Caco-2 (cell line): ENCODE measurements around the gene TACR1. TPM values are rescaled to one million over a fixed set of nuclear protein-coding genes. Genes with fewer than 3 reads are reported as not detected.

ENCODE experiments used
- BruUV-seq: library from RNA; stranded (reverse); fragments of 400-500 nt; replicated peaks from 2 replicates; lab custom pipeline; 2021; lab: Mats Ljungman, UMichigan
- CTCF ChIA-PET: fragments of 300-600 bp; sonication (Branson Sonifier 250); formaldehyde crosslinking; loops from one replicate; lab custom pipeline; 2022; ENCODE audit warnings: antibody characterized with exemption; lab: Charles Lee
- POLR2A ChIA-PET: fragments of 300-600 bp; sonication (Branson Sonifier 250); formaldehyde crosslinking; loops from one replicate; lab custom pipeline; 2022; ENCODE audit warnings: antibody characterized with exemption; lab: Charles Lee
- DNase-seq, 2 experiments: peaks; one replicate each; pipeline versions ENCODE4 v3.0.0 to v3.0.0-alpha.2; 2020 to 2022
- H3K27me3 ChIP-seq: replicated peaks from 2 replicates; pipeline ENCODE4 v1.6.0; 2011; ENCODE audit warnings: low read length; ENCODE audit not compliant: control insufficient read depth, insufficient read depth
- H3K36me3 ChIP-seq: 2 replicates; pipeline ENCODE4 v1.5.1; 2011; ENCODE audit warnings: low read length; ENCODE audit not compliant: control insufficient read depth, insufficient read depth
- H3K4me1 ChIP-seq: fragments of 250-450 bp; sonication (Bioruptor Pico); 2 replicates; pipeline ENCODE4 v1.5.1; 2020; ENCODE audit warnings: mild to moderate bottlenecking
- H3K4me3 ChIP-seq: 2 replicates; pipeline ENCODE4 v1.5.1; 2011; ENCODE audit warnings: low read depth, mild to moderate bottlenecking, control low read depth, low read length
- H3K9me3 ChIP-seq: fragments of 250-450 bp; sonication (Bioruptor Pico); 2 replicates; pipeline ENCODE4 v1.5.1; 2020; ENCODE audit warnings: mild to moderate bottlenecking, moderate library complexity
- H3K27ac Mint-ChIP-seq: one replicate; pipeline ENCODE4 v1.8.0; 2022; ENCODE audit warnings: mixed read lengths; ENCODE audit not compliant: unreplicated experiment
- H3K27me3 Mint-ChIP-seq: one replicate; pipeline ENCODE4 v1.8.0; 2022; ENCODE audit warnings: mixed read lengths; ENCODE audit not compliant: insufficient read depth, unreplicated experiment
- H3K36me3 Mint-ChIP-seq: one replicate; pipeline ENCODE4 v1.8.0; 2022; ENCODE audit warnings: mild to moderate bottlenecking, mixed read lengths; ENCODE audit not compliant: insufficient read depth, unreplicated experiment
- H3K4me1 Mint-ChIP-seq: one replicate; pipeline ENCODE4 v1.8.0; 2022; ENCODE audit warnings: low read depth, mixed read lengths; ENCODE audit not compliant: unreplicated experiment
- H3K4me3 Mint-ChIP-seq: one replicate; pipeline ENCODE4 v1.8.0; 2022; ENCODE audit warnings: mild to moderate bottlenecking, moderate library complexity, mixed read lengths; ENCODE audit not compliant: unreplicated experiment
- H3K9me3 Mint-ChIP-seq: one replicate; pipeline ENCODE4 v1.8.0; 2022; ENCODE audit warnings: mixed read lengths; ENCODE audit not compliant: unreplicated experiment
- CTCF ChIP-seq, 2 experiments: fragments of 200-600 bp in 1 of 2; IDR thresholded peaks; 1 replicate in 1 of 2; 2 replicates in 1 of 2; pipeline versions ENCODE4 v1.5.1 to v1.8.0; 2011 to 2022; ENCODE audit warnings: antibody characterized with exemption in 1 of 2, control low read depth in 1 of 2, inconsistent platforms in 1 of 2, low read depth in 1 of 2, low read length in 1 of 2, mild to moderate bottlenecking in 1 of 2, moderate library complexity in 1 of 2; ENCODE audit not compliant: insufficient read depth in 1 of 2, severe bottlenecking in 1 of 2, unreplicated experiment in 1 of 2
- intact Hi-C: fragments of 100-400 bp; cut with micrococcal nuclease; formaldehyde crosslinking; loops from one replicate; pipeline ENCODE4 v1.10.0; 2022; ENCODE audit not compliant: unreplicated experiment
- total RNA-seq: library from RNA; stranded (reverse); gene quantifications from 2 replicates; pipeline ENCODE4 v1.2.3, GENCODE V29; 2022

The TACR1 gene
- total RNA-seq, 1 experiment from 2014 or later, result 0.07 TPM

- no peaks in the 10 kb centered on the region for H3K4me1 ChIP-seq
- intact Hi-C loops, result no loop called here
- Mint-ChIP-seq H3K4me3 (no peak overlapping the region), H3K36me3 (no peaks in the 10 kb centered on the region), H3K9me3 (no peaks in the 10 kb centered on the region), H3K27ac (no peak overlapping the region), H3K4me1 (no peaks in the 10 kb centered on the region), H3K27me3 (no peaks in the 10 kb centered on the region)
- H3K27me3 ChIP-seq, result no peaks in the 10 kb centered on the region
- DNase-seq, result no peak
- TF ChIP-seq CTCF (IDR thresholded peaks at IDR 0.05; ENCODE audit: insufficient read depth in 1 of 2, low read depth in 1 of 2, low read length in 1 of 2, severe bottlenecking in 1 of 2, unreplicated experiment in 1 of 2), result no peak
- no peaks in the 10 kb centered on the region for H3K36me3 ChIP-seq
- H3K4me3 ChIP-seq, result no peak overlapping the region
- ChIA-PET CTCF (no interaction called here), POLR2A (no interaction called here)
- no peaks in the 10 kb centered on the region for H3K9me3 ChIP-seq
- no TSS peak for BruUV-seq
Measured at GRCh38 chr2:75135776-75136400, 63.4 kb downstream of the TACR1 start.

- Histone ChIP-seq H3K9me3 (no peaks in the 10 kb centered on the region), H3K4me3 (no peak overlapping the region), H3K4me1 (no peaks in the 10 kb centered on the region), H3K27me3 (no peaks in the 10 kb centered on the region), H3K36me3 (no peaks in the 10 kb centered on the region)
- ChIA-PET CTCF (no interaction called here), POLR2A (no interaction called here)
- H3K36me3 Mint-ChIP-seq, result no peaks in the 10 kb centered on the region
- no peaks in the 10 kb centered on the region for H3K4me1 Mint-ChIP-seq
- H3K27ac Mint-ChIP-seq, result no peak overlapping the region
- no peak for TF ChIP-seq CTCF (IDR thresholded peaks at IDR 0.05; ENCODE audit: insufficient read depth in 1 of 2, low read depth in 1 of 2, low read length in 1 of 2, severe bottlenecking in 1 of 2, unreplicated experiment in 1 of 2)
- no peaks in the 10 kb centered on the region for H3K27me3 Mint-ChIP-seq
- no TSS peak for BruUV-seq
- H3K4me3 Mint-ChIP-seq, result no peak overlapping the region
- intact Hi-C loops, result no loop called here
- DNase-seq, result no peak
- H3K9me3 Mint-ChIP-seq, result no peaks in the 10 kb centered on the region
Measured at GRCh38 chr2:75134860-75135259, 64.5 kb downstream of the TACR1 start.

- Mint-ChIP-seq H3K4me1 (no peaks in the 10 kb centered on the region), H3K27ac (no peak overlapping the region), H3K36me3 (no peaks in the 10 kb centered on the region), H3K27me3 (no peaks in the 10 kb centered on the region), H3K4me3 (no peak overlapping the region), H3K9me3 (no peaks in the 10 kb centered on the region)
- no peak for TF ChIP-seq CTCF (IDR thresholded peaks at IDR 0.05; ENCODE audit: insufficient read depth in 1 of 2, low read depth in 1 of 2, low read length in 1 of 2, severe bottlenecking in 1 of 2, unreplicated experiment in 1 of 2)
- Histone ChIP-seq H3K4me1 (no peaks in the 10 kb centered on the region), H3K36me3 (no peaks in the 10 kb centered on the region), H3K4me3 (no peak overlapping the region), H3K9me3 (no peaks in the 10 kb centered on the region), H3K27me3 (no peaks in the 10 kb centered on the region)
- ChIA-PET POLR2A (no interaction called here), CTCF (no interaction called here)
- no TSS peak for BruUV-seq
- intact Hi-C loops, result no loop called here
- DNase-seq, result no peak
Measured at GRCh38 chr2:75133621-75134570, 65.4 kb downstream of the TACR1 start.
